Vagina (tissue), 2 donors: Measurements from ENCODE around the gene CDC14A.
"Not testable (repeated sequence)": the region's sequence is repeated elsewhere in the genome, so short reads cannot be mapped to it uniquely, and the experiment has no call there.

ENCODE experiments used
- CTCF ChIP-seq, 3 experiments: fragments of 450-650 bp in 2 of 3; fragments of 200-600 bp in 1 of 3; sonication (generic) in 1 of 3; IDR thresholded peaks; one replicate each; pipeline ENCODE4 v1.5.1; 2017 to 2019; ENCODE audit warnings: antibody characterized with exemption in 3 of 3, mild to moderate bottlenecking in 2 of 3, moderate library complexity in 2 of 3
- POLR2AphosphoS5 ChIP-seq, 2 donors: sonication (generic); formaldehyde crosslinking; IDR thresholded peaks; one replicate each; pipeline ENCODE4 v1.9.0; 2017; ENCODE audit warnings: antibody characterized with exemption in 2 of 2, mild to moderate bottlenecking in 2 of 2, low read depth in 1 of 2; ENCODE audit not compliant: insufficient read depth in 1 of 2

- TF ChIP-seq CTCF (IDR thresholded peaks at IDR 0.05); POLR2AphosphoS5 (IDR thresholded peaks at IDR 0.05; ENCODE audit: insufficient read depth in 1 of 2, low read depth in 1 of 2): not testable (repeated sequence)
These were observed 14.4 kb upstream of the CDC14A start for GRCh38 chr1:100337878-100338277.
